NCI-H187 (cell line): ENCODE measurements around the gene TRIM23.
"Not testable (repeated sequence)": the region's sequence is repeated elsewhere in the genome, so short reads cannot be mapped to it uniquely, and the experiment has no call there.

Source experiments
- DNase-seq, 2 experiments: peaks; one replicate each; lab custom pipeline; 2025; lab: John Stamatoyannopoulos, UW

The TRIM23 gene

GRCh38 chr5:65624025-65624570, at the start of gene TRIM23:
TSS of gene TRIM23 (minus strand) at chr5:65624333. CDS start at chr5:65624274, 59 bp downstream.
- peak; percentile 92 to 95 for DNase-seq

GRCh38 chr5:65672796-65673195, 48.7 kb upstream of the TRIM23 start:
- no peak for DNase-seq

- no peak for DNase-seq
Measured at GRCh38 chr5:65668696-65669095, 44.6 kb upstream of the TRIM23 start.

GRCh38 chr5:65663804-65664521, 39.8 kb upstream of the TRIM23 start:
- no peak for DNase-seq

GRCh38 chr5:65654713-65655112, 30.6 kb upstream of the TRIM23 start:
- no peak for DNase-seq

GRCh38 chr5:65651144-65651543, 27.0 kb upstream of the TRIM23 start:
- DNase-seq = no peak

- no peak for DNase-seq
Measured at GRCh38 chr5:65647941-65648340, 23.8 kb upstream of the TRIM23 start.

- DNase-seq = no peak
Measured at GRCh38 chr5:65646938-65647337, 22.8 kb upstream of the TRIM23 start.

GRCh38 chr5:65640240-65640639, 16.1 kb upstream of the TRIM23 start:
- no peak for DNase-seq

- DNase-seq = no peak
Measured at GRCh38 chr5:65630981-65631380, 6.8 kb upstream of the TRIM23 start.

GRCh38 chr5:65625743-65626142, 1.6 kb upstream of the TRIM23 start:
- DNase-seq = no peak

GRCh38 chr5:65624571-65625555, 730 bp upstream of the TRIM23 start, which contains the start of the genes SHLD3 and TRAPPC13:
TSS of gene SHLD3 (plus strand) at chr5:65625027. CDS start at chr5:65629588, 4,561 bp downstream.
TSS of gene TRAPPC13 (plus strand) at chr5:65625027. CDS start at chr5:65625061, 34 bp downstream.
- peak; percentile 89 to 95 for DNase-seq

- DNase-seq = no peak
Measured at GRCh38 chr5:65623482-65623881, 651 bp downstream of the TRIM23 start.

GRCh38 chr5:65621961-65622360, 2.2 kb downstream of the TRIM23 start:
- not testable (repeated sequence) for DNase-seq

GRCh38 chr5:65620021-65620420, 4.1 kb downstream of the TRIM23 start:
- DNase-seq = no peak

GRCh38 chr5:65612298-65612907, 11.7 kb downstream of the TRIM23 start:
- no peak for DNase-seq

GRCh38 chr5:65611524-65611923, 12.6 kb downstream of the TRIM23 start:
- peak; percentile 66 to 68 for DNase-seq

- not testable (repeated sequence) for DNase-seq
Measured at GRCh38 chr5:65601761-65602160, 22.4 kb downstream of the TRIM23 start.

- DNase-seq = no peak
Measured at GRCh38 chr5:65588694-65589093, 35.4 kb downstream of the TRIM23 start.

- no peak for DNase-seq
Measured at GRCh38 chr5:65577141-65577540, 47.0 kb downstream of the TRIM23 start.

- DNase-seq = no peak
Measured at GRCh38 chr5:65570598-65571226, 53.4 kb downstream of the TRIM23 start.
